ENCODE data around the gene ZNF766.

ZNF766 gene

GRCh38 chr19:52297601-52298364 is 28.4 kb downstream of the ZNF766 start:
- TF ChIP-seq SIN3A (IDR thresholded peaks at IDR 0.05; ENCODE audit: borderline replicate concordance, insufficient read depth, low read length) = no peak

- TF ChIP-seq POLR2AphosphoS5 (IDR thresholded peaks at IDR 0.05; ENCODE audit: low read depth, low read length) = no peak
- TF ChIP-seq TAF1 (IDR thresholded peaks at IDR 0.05; ENCODE audit: borderline replicate concordance, insufficient read depth, low read length) = no peak
- TF ChIP-seq FOXP2 (optimal IDR thresholded peaks at IDR 0.05; ENCODE audit: borderline replicate concordance, extremely low read depth, extremely low read length, insufficient read depth) = no peak
- no peak for TF ChIP-seq SIN3A (IDR thresholded peaks at IDR 0.05; ENCODE audit: borderline replicate concordance, insufficient read depth, low read length)
- no peak for TF ChIP-seq REST (IDR thresholded peaks at IDR 0.05; ENCODE audit: insufficient read depth in 1 of 2, low read depth in 2 of 2, low read length in 2 of 2)
Measured at GRCh38 chr19:52307275-52307674, 37.9 kb downstream of the ZNF766 start.

- no peak for TF ChIP-seq REST (IDR thresholded peaks at IDR 0.05; ENCODE audit: insufficient read depth in 1 of 2, low read depth in 2 of 2, low read length in 2 of 2)
- TF ChIP-seq FOXP2 (optimal IDR thresholded peaks at IDR 0.05; ENCODE audit: borderline replicate concordance, extremely low read depth, extremely low read length, insufficient read depth) = no peak
- no peak for TF ChIP-seq SIN3A (IDR thresholded peaks at IDR 0.05; ENCODE audit: borderline replicate concordance, insufficient read depth, low read length)
- no peak for TF ChIP-seq POLR2AphosphoS5 (IDR thresholded peaks at IDR 0.05; ENCODE audit: low read depth, low read length)
- TF ChIP-seq TAF1 (IDR thresholded peaks at IDR 0.05; ENCODE audit: borderline replicate concordance, insufficient read depth, low read length) = no peak
Measured at GRCh38 chr19:52322429-52322828, 53.0 kb downstream of the ZNF766 start.

GRCh38 chr19:52331757-52332156 is 62.4 kb downstream of the ZNF766 start:
- no peak for TF ChIP-seq SIN3A (IDR thresholded peaks at IDR 0.05; ENCODE audit: borderline replicate concordance, insufficient read depth, low read length)
- TF ChIP-seq TAF1 (IDR thresholded peaks at IDR 0.05; ENCODE audit: borderline replicate concordance, insufficient read depth, low read length) = no peak

GRCh38 chr19:52335768-52336116 is 66.4 kb downstream of the ZNF766 start:
- no peak; a peak in 1 of 4 replicates for TF ChIP-seq REST (IDR thresholded peaks at IDR 0.05; ENCODE audit: insufficient read depth in 1 of 2, low read depth in 2 of 2, low read length in 2 of 2)
- TF ChIP-seq SIN3A (IDR thresholded peaks at IDR 0.05; ENCODE audit: borderline replicate concordance, insufficient read depth, low read length) = no peak
- no peak for TF ChIP-seq POLR2AphosphoS5 (IDR thresholded peaks at IDR 0.05; ENCODE audit: low read depth, low read length)
- no peak for TF ChIP-seq FOXP2 (optimal IDR thresholded peaks at IDR 0.05; ENCODE audit: borderline replicate concordance, extremely low read depth, extremely low read length, insufficient read depth)
- no peak for TF ChIP-seq TAF1 (IDR thresholded peaks at IDR 0.05; ENCODE audit: borderline replicate concordance, insufficient read depth, low read length)

GRCh38 chr19:52336117-52336790 is 66.9 kb downstream of the ZNF766 start, which contains the start of gene ZNF610:
Gene ZNF610 (plus strand): TSS chr19:52336243. CDS start chr19:52349173, 12,930 bp downstream.
- 0 out of 2 replicates have a peak, but pooled peaks have one; percentile 15 for TF ChIP-seq TAF1 (IDR thresholded peaks at IDR 0.05; ENCODE audit: borderline replicate concordance, insufficient read depth, low read length)
- no peak for TF ChIP-seq SIN3A (IDR thresholded peaks at IDR 0.05; ENCODE audit: borderline replicate concordance, insufficient read depth, low read length)
- TF ChIP-seq POLR2AphosphoS5 (IDR thresholded peaks at IDR 0.05; ENCODE audit: low read depth, low read length) = peak; percentile 31; the same call in 1 of the 2 replicates
